PC-9 (cell line): ENCODE data around the gene USP31. TPM values are rescaled to one million over a fixed set of nuclear protein-coding genes. Genes with fewer than 3 reads are reported as not detected.

Source experiments
- BruUV-seq: library from RNA; stranded (reverse); fragments of 400-500 nt; replicated peaks from 2 replicates; lab custom pipeline; 2021; lab: Mats Ljungman, UMichigan
- CTCF ChIA-PET: fragments of 300-600 bp; sonication (Branson Sonifier 250); formaldehyde crosslinking; loops from one replicate; lab custom pipeline; 2022; ENCODE audit warnings: antibody characterized with exemption; lab: Charles Lee
- POLR2A ChIA-PET: fragments of 300-600 bp; sonication (Branson Sonifier 250); formaldehyde crosslinking; loops from one replicate; lab custom pipeline; 2022; ENCODE audit warnings: antibody characterized with exemption; ENCODE audit not compliant: unreplicated experiment; lab: Charles Lee
- DNase-seq, 2 experiments: peaks; one replicate each; pipeline versions ENCODE4 v3.0.0 to v3.0.0-alpha.2; 2015 to 2022; ENCODE audit warnings: mixed read lengths in 1 of 2
- H2AFZ ChIP-seq: fragments of 200-600 bp; sonication (generic); 2 replicates; pipeline ENCODE4 v1.8.1; 2017; ENCODE audit warnings: antibody characterized with exemption
- H3F3A ChIP-seq: fragments of 200-600 bp; sonication (generic); 2 replicates; pipeline ENCODE4 v1.8.1; 2017; ENCODE audit warnings: antibody characterized with exemption, mild to moderate bottlenecking, low read depth; ENCODE audit not compliant: insufficient read depth
- H3K27ac ChIP-seq: fragments of 200-600 bp; sonication (generic); 2 replicates; pipeline ENCODE4 v1.6.1; 2016; ENCODE audit warnings: mixed run types
- H3K27me3 ChIP-seq: fragments of 200-600 bp; sonication (generic); 2 replicates; pipeline ENCODE4 v1.6.1; 2016; ENCODE audit warnings: low read depth, mixed run types; ENCODE audit not compliant: insufficient read depth
- H3K36me3 ChIP-seq: fragments of 200-600 bp; sonication (generic); 2 replicates; pipeline ENCODE4 v1.6.1; 2016; ENCODE audit warnings: low read depth, mixed run types
- H3K4me1 ChIP-seq: fragments of 200-600 bp; sonication (generic); replicated peaks from 2 replicates; pipeline ENCODE4 v1.6.1; 2016; ENCODE audit warnings: mixed run types; ENCODE audit not compliant: insufficient read depth
- H3K4me2 ChIP-seq: fragments of 200-600 bp; sonication (generic); 2 replicates; pipeline ENCODE4 v1.6.1; 2017; ENCODE audit warnings: mixed run types
- H3K4me3 ChIP-seq: fragments of 200-600 bp; sonication (generic); 2 replicates; pipeline ENCODE4 v1.6.1; 2016; ENCODE audit warnings: mixed run types
- H3K79me2 ChIP-seq: fragments of 200-600 bp; sonication (generic); 2 replicates; pipeline ENCODE4 v1.6.1; 2017; ENCODE audit warnings: low read depth, mixed run types
- H3K9me2 ChIP-seq: fragments of 200-600 bp; sonication (generic); 2 replicates; pipeline ENCODE4 v1.8.1; 2017; ENCODE audit warnings: mild to moderate bottlenecking; ENCODE audit not compliant: insufficient read depth
- H3K9me3 ChIP-seq: fragments of 200-600 bp; sonication (generic); 2 replicates; pipeline ENCODE4 v1.8.1; 2016; ENCODE audit warnings: low read depth; ENCODE audit not compliant: insufficient read depth
- H4K20me1 ChIP-seq: fragments of 200-600 bp; sonication (generic); 2 replicates; pipeline ENCODE4 v1.8.1; 2017; ENCODE audit not compliant: insufficient read depth
- EZH2 ChIP-seq: fragments of 200-600 bp; sonication (generic); IDR thresholded peaks from 2 replicates; pipeline ENCODE4 v1.8.0; 2017; ENCODE audit warnings: antibody characterized with exemption, low read depth
- intact Hi-C: fragments of 100-400 bp; cut with micrococcal nuclease; formaldehyde crosslinking; loops from one replicate; pipeline ENCODE4 v1.10.0; 2022; ENCODE audit not compliant: unreplicated experiment
- total RNA-seq: library from RNA; stranded (reverse); gene quantifications from 2 replicates; pipeline ENCODE4 v1.2.3, GENCODE V29; 2021
- TF ChIP-seq, protein P1 (sequence below): fragments of 200-600 bp; sonication (generic); conservative IDR thresholded peaks from 2 replicates; pipeline ENCODE4 v1.6.1; 2017; ENCODE audit warnings: mixed run types, antibody characterized with exemption, mild to moderate bottlenecking, moderate library complexity

Gene USP31
- total RNA-seq, 1 experiment from 2014 or later = 12.1 TPM

DNA sequence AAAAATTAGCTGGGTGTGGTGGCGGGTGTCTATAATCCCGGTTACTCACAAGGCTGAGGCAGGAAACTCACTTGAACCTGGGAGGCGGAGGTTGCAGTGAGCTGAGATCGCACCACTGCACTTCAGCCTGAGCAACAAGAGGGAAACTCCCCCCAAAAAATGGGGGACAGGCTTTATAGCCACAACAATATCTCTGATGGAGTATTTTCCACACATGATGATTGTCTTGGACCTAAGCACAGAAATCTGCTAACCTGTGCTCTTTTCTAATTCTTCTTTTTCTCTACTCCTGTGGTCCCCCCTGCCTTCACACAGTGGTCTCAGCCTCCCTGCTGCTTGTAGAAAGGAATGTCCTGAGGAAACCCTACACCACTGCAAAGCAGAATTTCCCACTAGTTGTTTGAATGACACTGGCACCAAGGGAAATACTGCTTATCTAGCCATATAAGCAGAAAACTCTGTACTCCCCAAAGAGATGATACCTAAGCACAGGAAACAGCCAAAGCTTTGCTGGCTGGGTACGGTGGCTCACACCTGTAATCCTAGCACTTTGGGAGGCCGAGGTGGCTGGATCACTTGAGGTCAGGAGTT lies 117.6 kb downstream of the USP31 start:
- Histone ChIP-seq H3K79me2 (no peaks in the 10 kb centered on the region), H3K9me3 (no peaks in the 10 kb centered on the region), H3K27me3 (peaks cover 80% of the 10 kb centered on the region), H3K9me2 (no peaks in the 10 kb centered on the region), H2AFZ (no peak overlapping the region), H4K20me1 (no peaks in the 10 kb centered on the region), H3K36me3 (no peaks in the 10 kb centered on the region), H3K4me1 (no peaks in the 10 kb centered on the region), H3K4me2 (no peak overlapping the region), H3K27ac (no peak overlapping the region), H3K4me3 (no peak overlapping the region), H3F3A (no peaks in the 10 kb centered on the region)
- ChIA-PET CTCF (interaction anchor here (0.6 kb wide), 1 partner anchor 1447 kb away, joined by 4 read pairs; no protein-coding TSS in a partner anchor), POLR2A (no interaction called here)
- intact Hi-C loops = no loop called here
- no peak for DNase-seq
- BruUV-seq = no TSS peak
- TF ChIP-seq, protein P1, sequence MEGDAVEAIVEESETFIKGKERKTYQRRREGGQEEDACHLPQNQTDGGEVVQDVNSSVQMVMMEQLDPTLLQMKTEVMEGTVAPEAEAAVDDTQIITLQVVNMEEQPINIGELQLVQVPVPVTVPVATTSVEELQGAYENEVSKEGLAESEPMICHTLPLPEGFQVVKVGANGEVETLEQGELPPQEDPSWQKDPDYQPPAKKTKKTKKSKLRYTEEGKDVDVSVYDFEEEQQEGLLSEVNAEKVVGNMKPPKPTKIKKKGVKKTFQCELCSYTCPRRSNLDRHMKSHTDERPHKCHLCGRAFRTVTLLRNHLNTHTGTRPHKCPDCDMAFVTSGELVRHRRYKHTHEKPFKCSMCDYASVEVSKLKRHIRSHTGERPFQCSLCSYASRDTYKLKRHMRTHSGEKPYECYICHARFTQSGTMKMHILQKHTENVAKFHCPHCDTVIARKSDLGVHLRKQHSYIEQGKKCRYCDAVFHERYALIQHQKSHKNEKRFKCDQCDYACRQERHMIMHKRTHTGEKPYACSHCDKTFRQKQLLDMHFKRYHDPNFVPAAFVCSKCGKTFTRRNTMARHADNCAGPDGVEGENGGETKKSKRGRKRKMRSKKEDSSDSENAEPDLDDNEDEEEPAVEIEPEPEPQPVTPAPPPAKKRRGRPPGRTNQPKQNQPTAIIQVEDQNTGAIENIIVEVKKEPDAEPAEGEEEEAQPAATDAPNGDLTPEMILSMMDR = no peak
- TF ChIP-seq EZH2 = no peak

DNA sequence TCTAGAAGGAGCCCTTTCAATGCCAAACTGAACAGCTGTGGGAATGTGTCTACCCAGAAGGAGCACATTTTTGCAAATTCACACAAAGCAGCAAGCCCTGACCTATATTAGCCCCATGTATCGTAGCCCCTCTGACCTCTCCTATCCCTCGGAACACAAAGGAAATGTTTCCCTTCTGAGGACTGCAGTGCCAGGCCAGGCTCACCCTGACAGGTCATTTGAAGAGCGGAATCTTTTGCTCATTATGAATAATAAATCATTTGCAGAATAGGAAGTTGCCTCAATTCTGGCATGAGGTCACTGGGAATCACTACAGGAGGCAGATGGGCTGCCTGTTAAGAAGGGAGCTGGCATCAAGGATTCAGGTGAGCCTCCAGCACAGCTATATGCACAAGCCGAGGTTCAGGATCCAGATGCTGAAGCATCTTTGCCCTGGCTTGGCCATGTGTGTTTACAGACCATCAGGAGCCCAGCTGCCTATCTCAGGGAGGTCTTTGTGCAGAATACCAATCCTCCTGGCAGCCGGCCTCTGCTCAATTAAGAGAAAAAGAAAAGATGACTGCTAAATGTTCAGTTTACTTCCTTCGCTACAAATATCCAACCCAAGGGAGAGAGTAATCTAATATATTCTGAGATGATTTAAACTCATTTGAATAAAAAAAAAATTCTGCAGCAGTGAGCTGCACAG lies 119.4 kb downstream of the USP31 start:
- Histone ChIP-seq H3K79me2 (no peaks in the 10 kb centered on the region), H3K4me1 (no peaks in the 10 kb centered on the region), H4K20me1 (no peaks in the 10 kb centered on the region), H3K4me2 (no peak overlapping the region), H3K27me3 (peaks cover 92% of the 10 kb centered on the region), H3K4me3 (no peak overlapping the region), H3K36me3 (no peaks in the 10 kb centered on the region), H2AFZ (no peak overlapping the region), H3K9me3 (no peaks in the 10 kb centered on the region), H3F3A (no peaks in the 10 kb centered on the region), H3K9me2 (no peaks in the 10 kb centered on the region), H3K27ac (no peak overlapping the region)
- no peak for TF ChIP-seq EZH2
- TF ChIP-seq, protein P1 = no peak
- ChIA-PET POLR2A (no interaction called here), CTCF (no interaction called here)
- no peak for DNase-seq
- intact Hi-C loops = no loop called here
- no TSS peak for BruUV-seq

DNA sequence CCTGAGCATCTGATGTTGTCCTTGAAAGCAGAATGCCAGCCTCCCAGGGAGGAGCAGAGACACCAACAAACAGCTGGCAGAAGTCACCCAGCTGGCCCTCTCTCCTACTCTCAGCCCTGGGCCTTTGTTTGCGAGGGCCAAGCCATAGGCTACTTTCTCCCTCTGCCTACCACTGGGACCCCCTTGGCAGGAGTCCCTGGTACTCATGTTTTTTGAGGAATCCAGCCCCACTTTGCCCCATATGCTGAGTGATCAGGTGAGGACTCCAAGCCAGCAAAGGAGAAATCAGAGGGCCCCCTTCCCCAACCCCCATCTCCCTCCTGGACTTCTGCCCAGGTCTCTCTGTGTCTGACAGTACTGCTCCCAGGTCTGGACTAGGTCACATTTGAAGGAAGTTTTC lies 121.9 kb downstream of the USP31 start:
- H3K79me2 ChIP-seq = no peaks in the 10 kb centered on the region
- H3K27ac ChIP-seq = no peak overlapping the region
- no peaks in the 10 kb centered on the region for H3K4me1 ChIP-seq
- no peak overlapping the region for H3K4me3 ChIP-seq
- H3K4me2 ChIP-seq = no peak overlapping the region
- H2AFZ ChIP-seq = no peak overlapping the region
- H3K27me3 ChIP-seq = peaks cover 92% of the 10 kb centered on the region
- no peak for DNase-seq
- no peaks in the 10 kb centered on the region for H3F3A ChIP-seq
- intact Hi-C loops = no loop called here
- ChIA-PET POLR2A (no interaction called here), CTCF (no interaction called here)
- H3K9me2 ChIP-seq = no peaks in the 10 kb centered on the region
- H3K9me3 ChIP-seq = no peaks in the 10 kb centered on the region
- BruUV-seq = no TSS peak
- TF ChIP-seq, protein P1 = no peak
- no peak for TF ChIP-seq EZH2
- no peaks in the 10 kb centered on the region for H3K36me3 ChIP-seq
- H4K20me1 ChIP-seq = no peaks in the 10 kb centered on the region
